ENCODE measurements around the gene PYROXD2.

DNA sequence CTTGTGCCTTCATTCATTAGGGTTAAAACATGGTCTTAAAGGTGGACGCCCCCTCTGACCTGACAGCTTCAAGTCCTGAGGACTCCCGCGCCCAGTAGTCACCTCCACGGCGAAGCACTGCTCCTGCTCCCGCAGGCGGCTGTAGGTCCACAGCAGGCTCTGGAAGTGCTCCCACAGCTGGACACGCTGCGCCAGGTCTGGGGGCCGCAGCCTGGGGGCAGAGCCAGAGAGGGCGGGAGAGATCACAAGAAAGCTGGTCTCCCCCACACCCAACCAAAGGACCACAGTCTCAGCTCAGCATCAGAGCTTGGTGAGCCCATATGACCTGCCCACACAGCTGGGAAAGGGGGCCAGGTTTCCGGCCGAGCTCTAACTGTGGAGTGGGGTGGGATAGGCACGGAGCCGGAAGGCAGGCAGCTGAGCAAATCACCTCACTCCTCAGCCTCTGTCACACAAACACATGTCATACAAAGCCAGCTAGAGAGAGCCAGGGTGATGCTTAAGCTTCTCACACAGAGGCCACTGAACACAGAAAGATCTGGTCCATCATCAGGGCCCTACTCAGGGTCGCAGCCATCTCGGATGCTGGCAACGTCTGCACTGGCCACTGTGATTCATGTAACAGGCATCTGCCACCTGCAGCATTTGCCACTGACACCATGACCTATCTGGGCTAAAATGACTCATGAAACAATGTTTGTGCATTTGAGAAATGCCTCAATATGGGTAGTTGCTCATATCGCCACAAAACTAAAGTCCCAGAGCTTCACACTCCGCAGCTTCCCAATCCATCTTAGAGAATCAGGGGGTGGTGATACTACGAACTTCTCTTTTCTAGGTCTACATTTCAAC is 19.1 kb upstream of the PYROXD2 start:
- TF ChIP-seq, protein P1, sequence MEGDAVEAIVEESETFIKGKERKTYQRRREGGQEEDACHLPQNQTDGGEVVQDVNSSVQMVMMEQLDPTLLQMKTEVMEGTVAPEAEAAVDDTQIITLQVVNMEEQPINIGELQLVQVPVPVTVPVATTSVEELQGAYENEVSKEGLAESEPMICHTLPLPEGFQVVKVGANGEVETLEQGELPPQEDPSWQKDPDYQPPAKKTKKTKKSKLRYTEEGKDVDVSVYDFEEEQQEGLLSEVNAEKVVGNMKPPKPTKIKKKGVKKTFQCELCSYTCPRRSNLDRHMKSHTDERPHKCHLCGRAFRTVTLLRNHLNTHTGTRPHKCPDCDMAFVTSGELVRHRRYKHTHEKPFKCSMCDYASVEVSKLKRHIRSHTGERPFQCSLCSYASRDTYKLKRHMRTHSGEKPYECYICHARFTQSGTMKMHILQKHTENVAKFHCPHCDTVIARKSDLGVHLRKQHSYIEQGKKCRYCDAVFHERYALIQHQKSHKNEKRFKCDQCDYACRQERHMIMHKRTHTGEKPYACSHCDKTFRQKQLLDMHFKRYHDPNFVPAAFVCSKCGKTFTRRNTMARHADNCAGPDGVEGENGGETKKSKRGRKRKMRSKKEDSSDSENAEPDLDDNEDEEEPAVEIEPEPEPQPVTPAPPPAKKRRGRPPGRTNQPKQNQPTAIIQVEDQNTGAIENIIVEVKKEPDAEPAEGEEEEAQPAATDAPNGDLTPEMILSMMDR (IDR thresholded peaks at IDR 0.05): no peak
- no peak for TF ChIP-seq POLR2A (IDR thresholded peaks at IDR 0.05)
